ENCODE results near the gene NHLRC2.
"Not testable (repeated sequence)": the region's sequence is repeated elsewhere in the genome, so short reads cannot be mapped to it uniquely, and the experiment has no call there.

Gene NHLRC2

GRCh38 chr10:113912582-113912981 lies 58.1 kb downstream of the NHLRC2 start:
- no peak for DNase-seq

GRCh38 chr10:113914956-113915355 lies 60.5 kb downstream of the NHLRC2 start:
- DNase-seq: no peak

- DNase-seq: no peak
Measured at GRCh38 chr10:113915540-113915939, 61.1 kb downstream of the NHLRC2 start.

GRCh38 chr10:113916053-113916452 lies 61.6 kb downstream of the NHLRC2 start:
- no peak for DNase-seq

- DNase-seq: no peak
Measured at GRCh38 chr10:113917636-113918035, 63.2 kb downstream of the NHLRC2 start.

- DNase-seq: no peak
Measured at GRCh38 chr10:113920114-113920513, 65.7 kb downstream of the NHLRC2 start.

GRCh38 chr10:113920875-113921274 lies 66.4 kb downstream of the NHLRC2 start:
- DNase-seq: no peak

- no peak for DNase-seq
Measured at GRCh38 chr10:113921561-113922370, 67.3 kb downstream of the NHLRC2 start.

- DNase-seq: no peak
Measured at GRCh38 chr10:113922787-113923570, 68.5 kb downstream of the NHLRC2 start.

- DNase-seq: no peak
Measured at GRCh38 chr10:113924186-113924585, 69.7 kb downstream of the NHLRC2 start.

GRCh38 chr10:113924664-113925063 lies 70.2 kb downstream of the NHLRC2 start:
- no peak for DNase-seq

GRCh38 chr10:113927440-113927839 lies 73.0 kb downstream of the NHLRC2 start:
- no peak for DNase-seq

GRCh38 chr10:113928830-113929229 lies 74.4 kb downstream of the NHLRC2 start:
- DNase-seq: no peak

- DNase-seq: no peak
Measured at GRCh38 chr10:113929522-113929921, 75.1 kb downstream of the NHLRC2 start.

- no peak for DNase-seq
Measured at GRCh38 chr10:113930482-113931057, 76.1 kb downstream of the NHLRC2 start.

- DNase-seq: no peak
Measured at GRCh38 chr10:113932854-113933253, 78.4 kb downstream of the NHLRC2 start.

GRCh38 chr10:113933894-113934532 lies 79.6 kb downstream of the NHLRC2 start:
- DNase-seq: no peak

GRCh38 chr10:113937258-113937657 lies 82.8 kb downstream of the NHLRC2 start:
- DNase-seq: no peak

- DNase-seq: no peak
Measured at GRCh38 chr10:113937756-113938155, 83.3 kb downstream of the NHLRC2 start.

- no peak for DNase-seq
Measured at GRCh38 chr10:113939212-113939860, 84.9 kb downstream of the NHLRC2 start.

- no peak for DNase-seq
Measured at GRCh38 chr10:113941140-113941539, 86.7 kb downstream of the NHLRC2 start.

GRCh38 chr10:113943196-113943595 lies 88.7 kb downstream of the NHLRC2 start:
- DNase-seq: not testable (repeated sequence)

Data from KG1 (cell line).